ENCODE measurements around the gene PELI1.

The PELI1 gene

DNA sequence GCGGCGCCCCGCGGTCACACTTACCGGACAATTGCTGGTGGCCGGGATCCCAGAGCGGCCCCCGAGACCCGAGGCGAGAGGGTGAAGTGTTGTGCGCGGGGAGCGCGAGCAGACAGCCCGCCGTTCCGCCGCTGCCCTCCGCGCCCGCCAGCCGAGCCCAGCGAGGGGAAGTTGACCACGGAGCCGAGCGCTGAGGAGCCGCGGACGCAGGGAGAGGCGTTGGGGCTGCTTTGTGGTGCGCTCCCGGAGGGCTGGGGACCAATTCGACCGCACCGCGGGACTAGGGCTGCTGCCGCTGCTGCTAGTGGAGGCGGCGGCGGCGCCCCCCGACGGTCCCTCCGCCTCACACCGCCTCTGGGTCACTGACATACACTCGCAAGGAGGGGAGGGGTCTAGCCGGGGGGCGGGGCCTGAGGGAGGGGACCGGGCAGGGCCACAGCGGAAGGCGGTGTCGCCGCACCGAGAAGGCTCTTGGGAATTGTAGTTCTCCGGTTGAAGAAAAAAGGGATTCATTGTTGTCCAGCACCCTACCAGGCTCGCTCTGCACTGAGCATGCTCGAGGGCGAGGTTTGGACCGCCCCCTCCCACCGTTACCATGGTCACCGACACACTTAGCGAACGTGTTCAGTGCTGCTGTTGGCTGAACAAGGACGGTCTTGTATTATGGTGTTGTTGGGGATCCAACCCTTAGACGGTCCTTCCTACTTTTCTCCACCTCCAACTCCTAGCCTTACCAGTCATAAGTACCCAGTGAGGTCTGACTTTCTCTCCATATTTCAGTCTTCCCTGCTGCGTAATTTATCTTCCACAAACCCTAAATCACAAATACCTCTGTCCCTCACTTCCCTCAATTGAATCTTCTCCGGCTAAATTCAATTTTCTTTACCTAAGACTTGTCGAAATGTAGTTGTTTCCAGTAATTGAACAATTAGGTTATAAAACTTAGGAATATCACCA, at the start of gene PELI1:
Gene PELI1 (minus strand): TSS at position 364 of the 957 bp plus-strand sequence. CDS start 36,110 bp downstream, outside the sequence.
- DNase-seq (ENCODE audit: extremely low read depth, low read depth), result peak; percentile 76
- TF ChIP-seq, protein P1, sequence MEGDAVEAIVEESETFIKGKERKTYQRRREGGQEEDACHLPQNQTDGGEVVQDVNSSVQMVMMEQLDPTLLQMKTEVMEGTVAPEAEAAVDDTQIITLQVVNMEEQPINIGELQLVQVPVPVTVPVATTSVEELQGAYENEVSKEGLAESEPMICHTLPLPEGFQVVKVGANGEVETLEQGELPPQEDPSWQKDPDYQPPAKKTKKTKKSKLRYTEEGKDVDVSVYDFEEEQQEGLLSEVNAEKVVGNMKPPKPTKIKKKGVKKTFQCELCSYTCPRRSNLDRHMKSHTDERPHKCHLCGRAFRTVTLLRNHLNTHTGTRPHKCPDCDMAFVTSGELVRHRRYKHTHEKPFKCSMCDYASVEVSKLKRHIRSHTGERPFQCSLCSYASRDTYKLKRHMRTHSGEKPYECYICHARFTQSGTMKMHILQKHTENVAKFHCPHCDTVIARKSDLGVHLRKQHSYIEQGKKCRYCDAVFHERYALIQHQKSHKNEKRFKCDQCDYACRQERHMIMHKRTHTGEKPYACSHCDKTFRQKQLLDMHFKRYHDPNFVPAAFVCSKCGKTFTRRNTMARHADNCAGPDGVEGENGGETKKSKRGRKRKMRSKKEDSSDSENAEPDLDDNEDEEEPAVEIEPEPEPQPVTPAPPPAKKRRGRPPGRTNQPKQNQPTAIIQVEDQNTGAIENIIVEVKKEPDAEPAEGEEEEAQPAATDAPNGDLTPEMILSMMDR (IDR thresholded peaks at IDR 0.05; ENCODE audit: low read depth, low read length), result peak; percentile 6

GRCh38 chr2:64193491-64193890, 49.3 kb upstream of the PELI1 start:
- DNase-seq (ENCODE audit: extremely low read depth, low read depth), result no peak
- TF ChIP-seq, protein P1 (IDR thresholded peaks at IDR 0.05; ENCODE audit: low read depth, low read length), result no peak

DNA sequence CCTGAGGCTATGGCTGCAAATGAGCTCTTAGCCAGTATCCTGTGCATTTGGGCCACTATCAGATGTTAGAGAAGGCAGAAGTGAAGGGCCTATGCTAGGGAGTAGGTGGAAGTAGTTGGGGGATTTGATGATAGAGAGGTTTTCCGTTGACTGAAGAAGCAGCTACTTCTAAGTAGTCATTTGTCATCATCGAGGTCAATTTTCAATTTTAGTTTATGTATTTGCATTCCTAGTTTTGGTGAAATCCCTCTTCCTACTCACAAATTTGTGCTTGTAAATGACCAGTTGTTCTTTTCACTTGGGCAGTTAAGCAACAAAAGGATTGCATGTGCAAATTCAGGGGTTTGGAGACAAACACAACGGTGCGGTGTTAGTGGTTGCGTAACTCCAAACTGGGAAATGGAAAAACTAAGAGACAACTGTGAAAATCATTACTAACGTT, 48.5 kb upstream of the PELI1 start:
- TF ChIP-seq, protein P1 (IDR thresholded peaks at IDR 0.05; ENCODE audit: low read depth, low read length), result no peak
- DNase-seq (ENCODE audit: extremely low read depth, low read depth), result no peak

GRCh38 chr2:64192125-64192479, 47.9 kb upstream of the PELI1 start:
- TF ChIP-seq, protein P1 (IDR thresholded peaks at IDR 0.05; ENCODE audit: low read depth, low read length), result no peak
- no peak for DNase-seq (ENCODE audit: extremely low read depth, low read depth)

GRCh38 chr2:64189586-64189985, 45.4 kb upstream of the PELI1 start:
- TF ChIP-seq, protein P1 (IDR thresholded peaks at IDR 0.05; ENCODE audit: low read depth, low read length), result no peak
- DNase-seq (ENCODE audit: extremely low read depth, low read depth), result no peak

- TF ChIP-seq, protein P1 (IDR thresholded peaks at IDR 0.05; ENCODE audit: low read depth, low read length), result no peak
- no peak for DNase-seq (ENCODE audit: extremely low read depth, low read depth)
Observed at GRCh38 chr2:64189167-64189566, 44.9 kb upstream of the PELI1 start.

All from AG09319 (cell line).